GM12891 (cell line): ENCODE results near the gene AP4E1.

Source experiments
- POLR2A ChIP-seq: IDR thresholded peaks from 2 replicates; pipeline ENCODE4 v1.6.1; 2011; ENCODE audit warnings: low read depth, low read length, control low read depth
- POLR2AphosphoS5 ChIP-seq: IDR thresholded peaks from 2 replicates; pipeline ENCODE4 v1.6.1; 2011; ENCODE audit warnings: low read depth, low read length, control low read depth
- SPI1 ChIP-seq: IDR thresholded peaks from 2 replicates; pipeline ENCODE4 v1.6.1; 2011; ENCODE audit warnings: low read depth, low read length, control low read depth

DNA sequence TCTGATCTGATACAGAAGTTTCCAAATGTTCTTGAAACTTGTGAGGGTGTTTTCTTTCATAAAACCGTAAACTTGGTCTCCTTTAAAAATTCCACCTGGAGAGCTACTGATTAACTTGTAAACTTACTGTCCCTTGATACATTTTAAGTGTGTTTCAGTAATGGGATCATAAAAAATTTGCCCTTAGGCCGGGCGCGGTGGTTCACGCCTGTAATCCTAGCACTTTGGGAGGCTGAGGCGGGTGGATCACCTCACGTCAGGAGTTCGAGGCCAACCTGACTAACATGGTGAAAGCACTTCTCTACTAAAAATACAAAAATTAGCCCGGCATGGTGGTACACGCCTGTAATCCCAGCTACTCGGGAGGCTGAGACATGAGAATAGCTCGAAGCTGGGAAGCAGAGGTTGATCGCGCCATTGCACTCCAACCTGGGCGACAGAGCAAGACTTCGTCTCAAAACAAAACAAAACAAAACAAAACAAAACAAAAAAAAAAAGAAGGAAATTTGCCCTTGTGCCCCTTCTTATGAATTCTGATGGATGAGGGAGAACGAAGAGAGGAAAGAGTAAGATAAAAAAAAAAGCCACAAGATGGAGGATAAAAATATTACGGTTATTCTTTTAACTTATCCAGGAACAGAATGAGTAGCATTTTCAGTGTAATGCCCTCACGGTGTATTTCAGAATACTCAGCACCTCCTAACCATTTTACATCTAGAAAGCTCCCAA, 32.1 kb upstream of the AP4E1 start:
- TF ChIP-seq POLR2A: no peak
- TF ChIP-seq SPI1: no peak
- TF ChIP-seq POLR2AphosphoS5: no peak
